ENCODE results near the gene TBX4. TPM values are rescaled to one million over a fixed set of nuclear protein-coding genes. Genes with fewer than 3 reads are reported as not detected.

TBX4 gene
- total and polyA plus RNA-seq, 2 of the 13 experiments (the other 11 are each of a cell fraction or from before 2014, with no cell fraction given): 0.11 to 1.1 TPM

DNA sequence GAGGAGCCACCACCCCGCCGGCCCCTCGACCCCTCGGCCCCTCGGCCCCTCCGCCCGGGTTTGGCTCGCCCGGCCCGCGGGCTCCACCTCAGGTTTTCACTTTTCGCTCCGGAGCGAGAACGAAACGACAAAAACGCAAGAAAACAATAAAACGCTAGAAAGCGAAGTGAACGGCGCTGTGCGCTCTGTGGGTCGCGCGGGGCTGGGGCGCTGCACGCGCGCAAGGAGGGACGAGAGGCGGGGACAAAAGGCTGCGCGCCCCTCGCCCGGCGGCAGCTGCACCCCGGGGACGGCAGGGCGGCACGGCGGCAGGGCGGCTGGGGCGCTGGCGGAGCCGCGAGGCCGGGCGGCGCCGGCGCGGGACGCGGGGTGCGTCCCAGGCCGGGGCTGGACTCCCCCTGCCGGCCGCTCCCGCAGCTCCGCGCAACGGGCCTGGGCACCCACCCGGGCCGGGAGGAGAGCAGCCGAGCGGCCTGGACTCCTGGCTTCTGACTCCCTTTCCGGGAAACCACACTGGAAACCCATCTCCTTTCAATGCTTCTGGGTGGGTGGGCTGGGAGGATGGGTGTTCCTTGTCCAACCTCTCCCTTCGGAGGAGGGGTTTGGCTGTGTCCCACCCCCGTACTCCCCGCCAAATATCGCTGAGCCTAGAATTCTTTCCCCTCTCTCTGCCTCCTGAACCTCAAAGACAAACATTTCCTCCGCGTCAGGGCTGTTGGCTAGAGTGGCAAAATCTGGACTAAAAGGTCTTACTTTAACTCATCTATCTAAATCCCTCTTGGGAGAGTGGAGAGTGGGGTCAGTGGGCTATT lies 42.7 kb upstream of the TBX4 start (continued):
- TF ChIP-seq, protein P1, sequence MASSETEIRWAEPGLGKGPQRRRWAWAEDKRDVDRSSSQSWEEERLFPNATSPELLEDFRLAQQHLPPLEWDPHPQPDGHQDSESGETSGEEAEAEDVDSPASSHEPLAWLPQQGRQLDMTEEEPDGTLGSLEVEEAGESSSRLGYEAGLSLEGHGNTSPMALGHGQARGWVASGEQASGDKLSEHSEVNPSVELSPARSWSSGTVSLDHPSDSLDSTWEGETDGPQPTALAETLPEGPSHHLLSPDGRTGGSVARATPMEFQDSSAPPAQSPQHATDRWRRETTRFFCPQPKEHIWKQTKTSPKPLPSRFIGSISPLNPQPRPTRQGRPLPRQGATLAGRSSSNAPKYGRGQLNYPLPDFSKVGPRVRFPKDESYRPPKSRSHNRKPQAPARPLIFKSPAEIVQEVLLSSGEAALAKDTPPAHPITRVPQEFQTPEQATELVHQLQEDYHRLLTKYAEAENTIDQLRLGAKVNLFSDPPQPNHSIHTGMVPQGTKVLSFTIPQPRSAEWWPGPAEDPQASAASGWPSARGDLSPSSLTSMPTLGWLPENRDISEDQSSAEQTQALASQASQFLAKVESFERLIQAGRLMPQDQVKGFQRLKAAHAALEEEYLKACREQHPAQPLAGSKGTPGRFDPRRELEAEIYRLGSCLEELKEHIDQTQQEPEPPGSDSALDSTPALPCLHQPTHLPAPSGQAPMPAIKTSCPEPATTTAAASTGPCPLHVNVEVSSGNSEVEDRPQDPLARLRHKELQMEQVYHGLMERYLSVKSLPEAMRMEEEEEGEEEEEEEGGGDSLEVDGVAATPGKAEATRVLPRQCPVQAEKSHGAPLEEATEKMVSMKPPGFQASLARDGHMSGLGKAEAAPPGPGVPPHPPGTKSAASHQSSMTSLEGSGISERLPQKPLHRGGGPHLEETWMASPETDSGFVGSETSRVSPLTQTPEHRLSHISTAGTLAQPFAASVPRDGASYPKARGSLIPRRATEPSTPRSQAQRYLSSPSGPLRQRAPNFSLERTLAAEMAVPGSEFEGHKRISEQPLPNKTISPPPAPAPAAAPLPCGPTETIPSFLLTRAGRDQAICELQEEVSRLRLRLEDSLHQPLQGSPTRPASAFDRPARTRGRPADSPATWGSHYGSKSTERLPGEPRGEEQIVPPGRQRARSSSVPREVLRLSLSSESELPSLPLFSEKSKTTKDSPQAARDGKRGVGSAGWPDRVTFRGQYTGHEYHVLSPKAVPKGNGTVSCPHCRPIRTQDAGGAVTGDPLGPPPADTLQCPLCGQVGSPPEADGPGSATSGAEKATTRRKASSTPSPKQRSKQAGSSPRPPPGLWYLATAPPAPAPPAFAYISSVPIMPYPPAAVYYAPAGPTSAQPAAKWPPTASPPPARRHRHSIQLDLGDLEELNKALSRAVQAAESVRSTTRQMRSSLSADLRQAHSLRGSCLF (CRISPR knock-in tag; IDR thresholded peaks at IDR 0.05; ENCODE audit: borderline replicate concordance): no peak
- peak; percentile 16; the same call in 1 of the 2 replicates for TF ChIP-seq ZNF329 (CRISPR knock-in tag; IDR thresholded peaks at IDR 0.05; ENCODE audit: low read depth)
- no peak for TF ChIP-seq ZNF33A (CRISPR knock-in tag; IDR thresholded peaks at IDR 0.05; ENCODE audit: borderline replicate concordance)
- no peak for TF ChIP-seq RBAK (CRISPR knock-in tag; IDR thresholded peaks at IDR 0.05)
- no peak for TF ChIP-seq ZNF674 (CRISPR knock-in tag; IDR thresholded peaks at IDR 0.05; ENCODE audit: low read depth)
- no peak for TF ChIP-seq NONO (IDR thresholded peaks at IDR 0.05)
- TF ChIP-seq NONO (CRISPR knock-in tag; conservative IDR thresholded peaks at IDR 0.05): no peak
- TF ChIP-seq SOX5 (CRISPR knock-in tag; IDR thresholded peaks at IDR 0.05; ENCODE audit: borderline replicate concordance): no peak
- no peak; the same call in 1 of the 2 replicates for TF ChIP-seq ERF (CRISPR knock-in tag; IDR thresholded peaks at IDR 0.05)
- TF ChIP-seq ZZZ3 (CRISPR knock-in tag; IDR thresholded peaks at IDR 0.05; ENCODE audit: borderline replicate concordance): no peak
- no peak for TF ChIP-seq HOXA3 (CRISPR knock-in tag; IDR thresholded peaks at IDR 0.05)
- no peak for TF ChIP-seq ZNF446 (CRISPR knock-in tag; IDR thresholded peaks at IDR 0.05)
- TF ChIP-seq AGO1 (IDR thresholded peaks at IDR 0.05; ENCODE audit: low read depth, low read length, poor library complexity, severe bottlenecking): peak; percentile 97
- no peak for TF ChIP-seq ZNF788 (CRISPR knock-in tag; IDR thresholded peaks at IDR 0.05; ENCODE audit: borderline replicate concordance)
- TF ChIP-seq ZNF292 (CRISPR knock-in tag; IDR thresholded peaks at IDR 0.05; ENCODE audit: borderline replicate concordance, low read depth): no peak
- TF ChIP-seq ZNF556 (CRISPR knock-in tag; IDR thresholded peaks at IDR 0.05; ENCODE audit: borderline replicate concordance): no peak
- no peak for TF ChIP-seq HHEX (CRISPR knock-in tag; IDR thresholded peaks at IDR 0.05)
- TF ChIP-seq, protein P2, sequence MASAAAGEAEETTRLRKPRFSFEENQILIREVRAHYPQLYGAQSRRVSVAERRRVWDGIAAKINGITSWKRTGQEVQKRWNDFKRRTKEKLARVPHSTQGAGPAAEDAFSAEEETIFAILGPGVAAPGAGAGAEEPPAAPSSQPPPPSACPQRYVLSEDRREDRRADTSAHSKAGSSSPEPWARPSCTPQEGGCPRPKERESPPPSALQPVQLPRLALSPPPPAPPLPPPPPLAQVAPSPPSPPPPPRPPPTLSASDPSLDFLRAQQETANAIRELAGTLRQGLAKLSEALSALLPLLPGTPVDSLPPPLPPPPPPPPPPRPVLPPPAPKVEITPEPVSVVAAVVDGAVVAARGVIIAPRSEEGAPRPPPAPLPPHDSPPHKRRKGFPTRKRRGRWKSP (CRISPR knock-in tag; IDR thresholded peaks at IDR 0.05): 0 out of 2 replicates have a peak, but pooled peaks have one; percentile 31
- TF ChIP-seq RARG (CRISPR knock-in tag; IDR thresholded peaks at IDR 0.05; ENCODE audit: low read depth): no peak
- TF ChIP-seq BORCS8-MEF2B (CRISPR knock-in tag; IDR thresholded peaks at IDR 0.05): peak; percentile 86; the same call in 1 of the 2 replicates
- TF ChIP-seq, protein P3, sequence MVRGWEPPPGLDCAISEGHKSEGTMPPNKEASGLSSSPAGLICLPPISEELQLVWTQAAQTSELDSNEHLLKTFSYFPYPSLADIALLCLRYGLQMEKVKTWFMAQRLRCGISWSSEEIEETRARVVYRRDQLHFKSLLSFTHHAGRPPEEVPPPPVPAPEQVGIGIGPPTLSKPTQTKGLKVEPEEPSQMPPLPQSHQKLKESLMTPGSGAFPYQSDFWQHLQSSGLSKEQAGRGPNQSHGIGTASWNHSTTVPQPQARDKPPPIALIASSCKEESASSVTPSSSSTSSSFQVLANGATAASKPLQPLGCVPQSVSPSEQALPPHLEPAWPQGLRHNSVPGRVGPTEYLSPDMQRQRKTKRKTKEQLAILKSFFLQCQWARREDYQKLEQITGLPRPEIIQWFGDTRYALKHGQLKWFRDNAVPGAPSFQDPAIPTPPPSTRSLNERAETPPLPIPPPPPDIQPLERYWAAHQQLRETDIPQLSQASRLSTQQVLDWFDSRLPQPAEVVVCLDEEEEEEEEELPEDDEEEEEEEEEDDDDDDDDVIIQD (CRISPR knock-in tag; IDR thresholded peaks at IDR 0.05; ENCODE audit: low read depth): no peak
- TF ChIP-seq, protein P4, sequence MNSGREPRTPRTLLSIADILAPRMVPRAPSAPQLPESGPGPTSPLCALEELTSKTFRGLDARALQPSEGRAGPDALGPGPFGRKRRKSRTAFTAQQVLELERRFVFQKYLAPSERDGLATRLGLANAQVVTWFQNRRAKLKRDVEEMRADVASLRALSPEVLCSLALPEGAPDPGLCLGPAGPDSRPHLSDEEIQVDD (CRISPR knock-in tag; IDR thresholded peaks at IDR 0.05; ENCODE audit: borderline replicate concordance): 0 out of 2 replicates have a peak, but pooled peaks have one; percentile 24

Measured in HepG2 (cell line).